ENCODE measurements around the gene SGIP1. TPM values are rescaled to one million over a fixed set of nuclear protein-coding genes. Genes with fewer than 3 reads are reported as not detected.
"Not testable (repeated sequence)": the region's sequence is repeated elsewhere in the genome, so short reads cannot be mapped to it uniquely, and the experiment has no call there.

Gene SGIP1
- total RNA-seq, 3 donors from 2014 or later, result 0.65 to 7.3 (median 0.93) TPM

GRCh38 chr1:66729523-66729922, 195.6 kb downstream of the SGIP1 start:
- H3K36me3 ChIP-seq (ENCODE audit: low read depth), result no peaks in the 10 kb centered on the region
- ATAC-seq (no peak), DNase-seq (no peak)
- H3K4me3 ChIP-seq, result no peak overlapping the region
- TF ChIP-seq, protein P1, sequence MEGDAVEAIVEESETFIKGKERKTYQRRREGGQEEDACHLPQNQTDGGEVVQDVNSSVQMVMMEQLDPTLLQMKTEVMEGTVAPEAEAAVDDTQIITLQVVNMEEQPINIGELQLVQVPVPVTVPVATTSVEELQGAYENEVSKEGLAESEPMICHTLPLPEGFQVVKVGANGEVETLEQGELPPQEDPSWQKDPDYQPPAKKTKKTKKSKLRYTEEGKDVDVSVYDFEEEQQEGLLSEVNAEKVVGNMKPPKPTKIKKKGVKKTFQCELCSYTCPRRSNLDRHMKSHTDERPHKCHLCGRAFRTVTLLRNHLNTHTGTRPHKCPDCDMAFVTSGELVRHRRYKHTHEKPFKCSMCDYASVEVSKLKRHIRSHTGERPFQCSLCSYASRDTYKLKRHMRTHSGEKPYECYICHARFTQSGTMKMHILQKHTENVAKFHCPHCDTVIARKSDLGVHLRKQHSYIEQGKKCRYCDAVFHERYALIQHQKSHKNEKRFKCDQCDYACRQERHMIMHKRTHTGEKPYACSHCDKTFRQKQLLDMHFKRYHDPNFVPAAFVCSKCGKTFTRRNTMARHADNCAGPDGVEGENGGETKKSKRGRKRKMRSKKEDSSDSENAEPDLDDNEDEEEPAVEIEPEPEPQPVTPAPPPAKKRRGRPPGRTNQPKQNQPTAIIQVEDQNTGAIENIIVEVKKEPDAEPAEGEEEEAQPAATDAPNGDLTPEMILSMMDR (IDR thresholded peaks at IDR 0.05), result no peak
- intact Hi-C loops (cut with DNase I, micrococcal nuclease), result no loop called here
- H3K4me1 ChIP-seq (ENCODE audit: low read depth), result no peaks in the 10 kb centered on the region
- no peaks in the 10 kb centered on the region for H3K9me3 ChIP-seq

DNA sequence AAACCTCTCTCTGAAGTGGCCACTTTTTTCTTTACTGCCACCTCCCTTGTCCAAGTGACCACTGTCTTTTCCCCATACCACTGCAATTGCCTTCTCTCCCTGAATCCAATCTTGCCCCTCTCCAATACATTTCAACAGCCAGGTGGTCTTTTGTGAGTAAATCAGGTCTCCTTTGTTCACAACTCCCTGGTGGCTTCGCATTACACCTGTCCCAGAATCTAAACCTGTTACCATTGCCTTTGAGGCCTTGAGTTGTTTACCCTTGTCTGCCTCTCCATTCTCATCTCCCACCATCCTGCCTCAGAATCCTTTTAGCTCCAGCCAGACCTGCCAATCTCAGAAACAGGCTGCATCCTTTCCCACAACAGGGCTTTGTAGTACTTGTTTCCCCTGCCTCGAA, 196.5 kb downstream of the SGIP1 start:
- no peak for DNase-seq
- intact Hi-C loops (cut with DNase I, micrococcal nuclease), result no loop called here
- Histone ChIP-seq H3K4me1 (ENCODE audit: low read depth) (no peaks in the 10 kb centered on the region), H3K9me3 (no peaks in the 10 kb centered on the region), H3K36me3 (ENCODE audit: low read depth) (no peaks in the 10 kb centered on the region), H3K4me3 (no peak overlapping the region)
- no peak for ATAC-seq
- TF ChIP-seq, protein P1 (IDR thresholded peaks at IDR 0.05), result no peak

DNA sequence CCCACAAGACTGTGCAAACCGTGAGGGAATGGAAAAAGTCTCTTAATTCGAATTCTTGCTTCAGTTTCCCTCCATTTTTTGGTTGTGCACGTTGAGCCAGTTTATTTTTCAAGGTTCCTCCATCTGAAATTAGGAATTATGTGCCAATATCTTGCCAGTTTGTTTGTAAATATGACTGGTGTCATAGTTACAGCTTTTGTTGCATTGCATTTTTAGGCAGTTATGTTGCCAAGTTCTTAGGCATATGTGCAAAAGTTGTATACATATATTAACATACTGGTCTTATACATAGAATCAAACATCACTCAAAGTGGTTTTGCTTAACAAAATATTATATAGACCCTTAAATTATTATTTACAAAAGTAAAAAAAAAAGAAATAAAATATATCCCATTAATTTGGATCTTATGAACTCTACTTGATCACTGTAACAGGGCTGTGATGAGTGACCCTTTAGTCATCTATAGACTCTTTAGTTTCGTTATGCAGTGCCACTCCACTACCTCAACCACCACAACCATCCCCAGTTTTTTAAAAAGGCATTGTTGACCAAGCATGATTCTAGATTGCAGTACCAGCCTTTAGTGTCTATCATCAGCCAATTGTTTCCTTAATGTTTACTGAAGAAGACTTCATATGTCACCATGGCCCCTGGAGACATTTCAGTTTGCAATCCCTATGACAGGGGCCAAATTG, 197.4 kb downstream of the SGIP1 start:
- ATAC-seq (no peak), DNase-seq (no peak)
- H3K36me3 ChIP-seq (ENCODE audit: low read depth), result no peaks in the 10 kb centered on the region
- TF ChIP-seq, protein P1 (IDR thresholded peaks at IDR 0.05), result no peak
- no peaks in the 10 kb centered on the region for H3K4me1 ChIP-seq (ENCODE audit: low read depth)
- intact Hi-C loops (cut with DNase I, micrococcal nuclease), result no loop called here
- no peaks in the 10 kb centered on the region for H3K9me3 ChIP-seq
- H3K4me3 ChIP-seq, result no peak overlapping the region

DNA sequence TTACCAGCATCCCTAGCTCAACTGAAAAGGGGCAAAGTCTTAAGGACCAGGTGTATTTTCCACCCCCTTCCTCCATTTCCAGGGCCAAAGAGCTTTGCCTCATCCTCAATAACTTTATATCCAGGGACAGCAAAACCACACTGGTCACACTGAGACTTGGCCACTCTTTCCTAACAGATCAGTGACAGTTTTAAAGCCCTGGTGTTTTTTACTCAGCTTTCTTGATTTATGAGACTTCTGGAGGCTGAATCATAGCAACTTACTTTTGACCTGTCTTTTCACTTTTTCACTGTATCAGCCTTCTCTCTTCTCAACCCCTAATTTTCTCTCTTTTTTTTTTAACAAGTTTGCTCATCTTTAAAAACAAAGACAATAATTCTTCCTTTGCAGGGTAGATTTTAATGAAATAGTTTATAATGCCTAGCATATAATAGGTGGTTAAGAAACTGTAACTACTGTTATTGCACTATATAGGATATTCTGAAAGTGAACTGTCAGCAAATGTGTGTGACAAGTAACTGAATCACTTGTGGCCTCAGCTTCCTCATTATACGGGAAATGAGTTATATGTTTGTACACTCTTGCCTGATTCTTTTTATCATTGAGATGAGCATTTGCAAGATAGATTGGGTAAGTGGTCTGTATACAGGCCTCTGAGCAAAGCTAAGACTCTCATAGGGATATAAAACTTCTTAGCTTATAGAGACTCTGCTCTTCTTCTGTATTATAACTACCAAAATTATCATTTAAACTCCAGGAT, 198.6 kb downstream of the SGIP1 start:
- no peaks in the 10 kb centered on the region for H3K4me1 ChIP-seq (ENCODE audit: low read depth)
- ATAC-seq, result peak; percentile 54
- H3K36me3 ChIP-seq (ENCODE audit: low read depth), result no peaks in the 10 kb centered on the region
- no peak for DNase-seq
- TF ChIP-seq, protein P1 (IDR thresholded peaks at IDR 0.05), result no peak
- no peaks in the 10 kb centered on the region for H3K9me3 ChIP-seq
- intact Hi-C loops (cut with DNase I, micrococcal nuclease), result no loop called here
- H3K4me3 ChIP-seq, result no peak overlapping the region

GRCh38 chr1:66733348-66734017, 199.5 kb downstream of the SGIP1 start:
- Histone ChIP-seq H3K36me3 (ENCODE audit: low read depth) (no peaks in the 10 kb centered on the region), H3K4me1 (ENCODE audit: low read depth) (no peaks in the 10 kb centered on the region), H3K9me3 (no peaks in the 10 kb centered on the region), H3K4me3 (no peak overlapping the region)
- intact Hi-C loops (cut with DNase I, micrococcal nuclease), result no loop called here
- TF ChIP-seq, protein P1 (IDR thresholded peaks at IDR 0.05), result no peak
- ATAC-seq, result no peak
- no peak for DNase-seq

GRCh38 chr1:66734531-66734930, 200.6 kb downstream of the SGIP1 start:
- H3K4me1 ChIP-seq (ENCODE audit: low read depth); DNase-seq; ATAC-seq; H3K36me3 ChIP-seq (ENCODE audit: low read depth); intact Hi-C loops (cut with DNase I, micrococcal nuclease); H3K9me3 ChIP-seq; H3K4me3 ChIP-seq: not testable (repeated sequence)

All from mucosa of descending colon (tissue), 3 donors.